NCI-H2107 (cell line): ENCODE data around the gene SLC9A8.
"Not testable (repeated sequence)": the region's sequence is repeated elsewhere in the genome, so short reads cannot be mapped to it uniquely, and the experiment has no call there.

Experiments used
- DNase-seq: peaks from one replicate; lab custom pipeline; 2025; lab: John Stamatoyannopoulos, UW

SLC9A8 gene

DNA sequence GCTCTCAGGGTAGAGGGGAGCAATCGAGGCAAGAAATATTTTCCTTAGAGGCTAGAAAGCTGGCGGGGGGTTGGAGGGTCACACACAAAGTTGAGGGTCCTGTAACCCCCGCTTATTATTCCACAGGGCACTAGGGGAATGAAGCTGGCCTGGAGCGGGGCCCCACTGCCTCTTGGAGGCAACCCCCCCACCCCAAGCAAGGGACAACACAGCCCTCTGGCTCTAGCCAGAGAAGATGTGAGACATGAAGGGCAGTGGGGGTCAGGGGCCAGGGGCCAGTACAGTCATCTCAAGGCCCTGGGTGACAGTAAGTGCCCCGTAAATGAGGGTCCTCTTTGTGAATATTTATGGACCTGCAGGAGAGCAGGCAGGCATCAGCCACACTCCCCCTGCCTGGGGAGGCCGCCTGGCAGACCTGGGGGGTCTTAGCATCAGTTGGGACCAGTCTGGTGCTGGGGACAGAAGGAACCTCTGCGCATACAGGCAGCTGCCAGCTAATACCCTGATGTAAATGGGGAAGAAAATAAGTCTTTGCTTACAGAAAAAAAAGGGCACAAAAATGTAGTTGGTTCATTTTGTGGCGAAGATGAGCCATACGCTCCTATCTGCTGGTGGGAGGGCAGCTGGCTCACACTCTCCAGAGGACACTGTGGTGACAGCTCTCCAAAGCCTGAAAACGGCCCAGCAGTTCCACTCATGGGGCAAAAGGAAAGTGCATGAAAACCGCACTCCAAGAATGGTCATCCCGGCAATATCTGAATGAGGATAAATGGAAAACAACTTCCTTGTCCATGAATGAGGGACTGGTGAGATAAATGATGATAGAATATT is 80.8 kb downstream of the SLC9A8 start:
- DNase-seq: no peak

GRCh38 chr20:49894073-49894470 is 81.4 kb downstream of the SLC9A8 start:
- no peak for DNase-seq

DNA sequence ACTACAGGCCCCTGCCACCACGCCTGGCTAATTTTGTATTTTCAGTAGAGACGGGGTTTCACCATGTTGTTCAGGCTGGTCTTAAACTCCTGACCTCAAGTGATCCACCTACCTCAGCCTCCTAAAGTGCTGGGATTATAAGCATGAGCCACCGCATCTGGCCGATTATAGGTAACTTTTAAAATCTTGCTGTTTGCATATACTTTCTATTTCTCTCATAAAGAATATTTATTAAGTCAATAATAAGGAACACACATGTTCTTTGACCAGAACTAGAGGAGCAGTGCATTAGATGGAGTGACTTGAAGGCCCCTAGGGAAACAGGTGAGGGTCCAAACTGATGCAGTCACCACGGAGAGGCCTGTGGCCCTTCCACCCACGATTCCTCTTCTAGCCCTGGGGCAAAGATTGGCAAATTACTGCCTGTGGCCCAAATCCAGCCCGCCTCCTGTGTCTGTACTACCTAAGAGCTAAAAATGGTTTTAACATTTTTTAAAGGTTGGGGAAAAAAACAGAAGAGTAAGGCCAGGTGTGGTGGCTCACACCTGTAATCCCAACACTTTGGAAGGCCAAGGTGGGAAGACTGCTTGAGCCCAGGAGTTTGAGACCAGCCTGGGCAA is 83.0 kb downstream of the SLC9A8 start:
- not testable (repeated sequence) for DNase-seq

GRCh38 chr20:49896204-49896603 is 83.6 kb downstream of the SLC9A8 start:
- DNase-seq: no peak

DNA sequence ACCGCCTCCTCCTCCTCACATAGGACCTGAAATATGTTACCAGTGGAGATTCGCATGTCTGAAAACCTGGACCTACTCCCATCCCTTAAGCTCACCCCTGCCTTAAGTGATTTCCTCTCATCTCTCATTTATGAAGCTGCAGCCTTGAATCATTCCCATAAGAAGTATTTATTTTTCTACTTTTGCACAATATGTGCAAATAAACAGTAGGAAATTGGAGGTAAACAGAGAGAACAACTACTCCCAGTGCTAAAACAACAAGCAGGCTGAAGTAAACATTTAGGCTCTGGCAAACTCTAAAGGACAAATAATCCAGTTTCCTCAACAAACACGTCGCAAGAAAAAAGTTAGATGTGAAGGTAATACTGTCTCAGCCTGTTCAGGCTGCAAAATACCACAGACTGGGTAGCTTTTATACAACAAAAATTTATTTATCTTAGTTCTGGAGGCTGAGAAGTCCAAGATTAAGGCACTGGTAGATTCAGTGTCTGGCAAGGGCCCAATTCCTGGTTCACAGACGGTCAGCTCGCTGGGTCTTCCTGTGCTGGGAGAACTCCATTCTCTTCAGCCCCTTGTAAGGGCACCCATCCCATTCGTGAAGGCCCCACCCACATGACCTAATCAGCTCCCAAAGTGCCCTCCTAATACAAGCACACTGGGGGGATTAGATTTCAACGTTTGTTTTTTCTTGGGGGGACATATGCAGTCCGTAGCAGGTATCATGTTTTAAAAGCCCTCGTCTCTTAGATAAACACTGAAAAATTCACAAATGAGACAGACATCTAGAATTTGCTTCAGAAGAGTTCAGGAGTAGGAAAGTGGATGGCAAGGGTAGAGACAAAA is 87.1 kb downstream of the SLC9A8 start:
- no peak for DNase-seq

GRCh38 chr20:49901588-49901987 is 89.0 kb downstream of the SLC9A8 start:
- no peak for DNase-seq

GRCh38 chr20:49904440-49905214 is 92.0 kb downstream of the SLC9A8 start:
- no peak for DNase-seq

DNA sequence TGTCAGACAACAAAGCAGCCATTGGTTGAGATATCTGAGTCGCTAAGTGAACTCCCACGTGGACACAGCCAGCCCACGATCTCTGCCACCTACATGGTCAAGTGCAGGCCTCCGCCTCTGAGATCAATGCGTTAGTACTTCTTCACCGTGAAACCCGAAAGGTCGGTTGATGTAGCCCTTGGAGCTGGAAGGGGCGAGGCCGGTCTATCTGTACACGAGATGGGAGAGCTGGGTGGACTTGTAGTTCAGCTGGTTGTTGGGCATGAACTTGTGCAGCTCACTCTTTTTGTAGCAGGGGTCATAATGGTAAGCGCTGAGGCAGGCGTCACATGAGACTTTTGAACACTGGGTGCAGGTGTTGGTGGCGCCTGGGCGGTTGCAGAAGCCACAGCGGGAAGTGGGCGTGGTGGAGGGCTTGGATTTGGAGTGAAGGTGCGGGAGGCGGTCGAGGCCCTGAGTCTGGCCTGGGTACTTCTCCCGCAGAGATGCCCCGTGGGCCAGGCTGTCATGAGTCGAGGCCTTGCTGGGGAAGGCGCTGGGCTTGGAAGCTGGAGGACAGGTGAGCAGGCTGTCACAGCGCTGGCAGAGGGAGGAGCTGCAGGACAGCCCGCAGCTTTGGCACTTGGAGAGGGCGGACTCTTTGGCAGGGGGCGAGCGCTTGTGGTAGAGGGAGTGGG is 92.9 kb downstream of the SLC9A8 start:
- DNase-seq: no peak

DNA sequence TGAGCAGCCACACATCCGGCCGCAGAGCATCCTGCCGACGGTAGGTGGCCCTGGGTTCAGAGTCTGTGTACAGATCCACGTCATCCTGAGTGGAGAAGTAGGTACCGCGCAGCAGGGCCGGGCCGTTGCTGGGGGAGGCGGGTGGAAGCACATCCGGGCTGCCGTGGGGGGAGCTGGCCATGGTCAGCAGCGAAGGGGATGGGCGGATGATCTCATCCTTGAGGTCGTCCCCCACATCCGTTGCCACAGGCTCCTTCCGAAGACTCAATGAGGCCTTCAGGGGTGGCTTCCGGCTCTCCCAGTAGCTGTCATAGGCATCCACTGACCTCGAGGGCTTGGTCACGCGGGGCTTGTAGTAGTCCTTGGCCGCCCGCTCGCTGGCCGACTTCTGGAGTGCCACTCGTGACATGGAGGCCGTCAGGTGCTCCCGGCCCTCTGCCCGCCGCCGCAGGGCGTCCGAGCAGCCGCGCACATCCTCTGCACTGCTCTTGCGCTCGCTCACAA is 93.5 kb downstream of the SLC9A8 start:
- no peak for DNase-seq

GRCh38 chr20:49906615-49907154 is 94.1 kb downstream of the SLC9A8 start:
- DNase-seq: no peak

DNA sequence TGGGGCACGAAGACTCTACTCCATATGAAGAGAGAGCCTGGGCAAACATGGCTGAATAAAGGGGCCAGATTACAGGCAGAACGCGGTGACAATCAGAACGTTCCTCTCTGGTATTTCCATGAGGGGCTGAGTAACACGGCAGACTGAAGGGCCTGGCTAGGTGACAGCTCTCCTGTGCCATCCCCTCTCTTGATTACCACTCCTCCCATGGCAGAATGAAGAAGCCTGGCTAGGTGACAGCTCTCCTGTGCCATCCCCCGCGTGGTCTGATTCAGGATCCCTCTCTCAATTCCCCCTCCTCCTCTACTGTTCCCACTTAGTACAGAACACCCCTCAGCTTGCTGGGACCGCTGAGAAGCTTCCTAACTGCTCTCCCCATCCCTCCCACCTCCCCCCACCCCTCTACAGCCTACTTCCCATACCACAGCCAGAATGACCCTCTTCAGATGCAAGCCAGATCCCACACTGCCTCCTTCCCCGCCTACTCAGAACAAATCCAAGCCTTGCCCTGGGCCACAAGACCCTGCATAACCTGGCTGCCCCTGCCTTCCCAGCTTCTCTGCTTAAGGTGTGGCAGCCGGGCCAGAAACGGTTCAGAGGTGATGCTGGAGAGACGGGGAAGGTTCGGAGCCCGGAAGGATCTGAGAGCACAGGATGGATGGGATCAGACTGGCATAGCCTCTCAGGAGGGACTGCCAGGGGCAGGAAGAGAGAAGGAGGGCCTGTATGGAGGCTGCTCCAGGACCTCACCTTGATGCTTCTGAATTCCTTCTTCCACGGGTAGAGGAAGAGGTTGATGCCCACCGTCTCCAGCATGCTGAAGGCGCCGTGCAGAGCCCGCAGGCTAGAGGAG is 95.0 kb downstream of the SLC9A8 start:
- DNase-seq: no peak

DNA sequence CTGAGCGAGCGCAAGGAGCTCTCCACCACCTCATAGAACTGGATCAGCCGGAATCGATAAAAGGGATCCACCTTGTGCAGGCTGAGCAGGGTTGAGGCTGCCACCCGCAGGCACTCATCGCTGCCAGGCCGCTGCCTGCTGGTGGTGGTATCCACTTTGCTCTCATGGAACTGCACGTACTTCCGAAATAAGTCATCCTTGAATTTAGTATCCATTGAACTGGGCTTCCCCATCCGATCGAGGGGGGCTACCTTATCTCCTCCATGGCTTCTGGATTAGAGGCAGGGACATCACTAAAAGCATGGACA is 95.6 kb downstream of the SLC9A8 start:
- no peak for DNase-seq

- no peak for DNase-seq
These were observed 97.1 kb downstream of the SLC9A8 start for GRCh38 chr20:49909499-49910339.

- no peak for DNase-seq
These were observed 97.7 kb downstream of the SLC9A8 start for GRCh38 chr20:49910340-49910706.

GRCh38 chr20:49913399-49914047 is 100.9 kb downstream of the SLC9A8 start:
- no peak for DNase-seq

- DNase-seq: no peak
These were observed 101.9 kb downstream of the SLC9A8 start for GRCh38 chr20:49914310-49915117.

- DNase-seq: no peak
These were observed 102.4 kb downstream of the SLC9A8 start for GRCh38 chr20:49915118-49915379.
